Measurements from ENCODE around the gene OR52I2. TPM values are rescaled to one million over a fixed set of nuclear protein-coding genes. Genes with fewer than 3 reads are reported as not detected.

The OR52I2 gene
- polyA plus RNA-seq = not detected in 2 replicates
- not detected in 2 replicates for polyA minus RNA-seq

- Histone ChIP-seq H3K79me2 (replicated peaks; ENCODE audit: insufficient read depth, low read length) (no peaks in the 10 kb centered on the region), H3K27ac (ENCODE audit: low read length) (no peak within 1 kb of the TSS), H3K9me3 (ENCODE audit: low read length) (no peaks in the 10 kb centered on the region), H3K36me3 (ENCODE audit: insufficient read depth, low read length) (no peaks in the 10 kb centered on the region), H3F3A (ENCODE audit: insufficient read depth, low read length, poor library complexity, severe bottlenecking) (no peaks in the 10 kb centered on the region), H3K9ac (ENCODE audit: low read length) (no peak within 1 kb of the TSS), H3K4me3 (ENCODE audit: low read length) (no peak within 1 kb of the TSS), H3K4me2 (ENCODE audit: low read length) (no peak within 1 kb of the TSS), H3K27me3 (ENCODE audit: insufficient read depth, low read depth, low read length) (no peaks in the 10 kb centered on the region), H4K20me1 (ENCODE audit: insufficient read depth) (no peaks in the 10 kb centered on the region), H3K9me2 (ENCODE audit: insufficient read depth, low read length) (no peaks in the 10 kb centered on the region), H2AFZ (ENCODE audit: low read depth, low read length) (no peak within 1 kb of the TSS)
- no peak for TF ChIP-seq MXI1 (conservative IDR thresholded peaks at IDR 0.05; ENCODE audit: poor library complexity, severe bottlenecking)
- no peak for TF ChIP-seq SMC3 (conservative IDR thresholded peaks at IDR 0.05; ENCODE audit: poor library complexity)
- TF ChIP-seq REST (IDR thresholded peaks at IDR 0.05; ENCODE audit: borderline replicate concordance) = no peak
- TF ChIP-seq RAD21 (conservative IDR thresholded peaks at IDR 0.05) = no peak
- no peak for TF ChIP-seq EP300 (conservative IDR thresholded peaks at IDR 0.05; ENCODE audit: poor library complexity, severe bottlenecking)
- no peak for TF ChIP-seq EZH2 (IDR thresholded peaks at IDR 0.05; ENCODE audit: borderline replicate concordance, insufficient read depth, low read length, poor library complexity, severe bottlenecking)
- no peak for TF ChIP-seq POLR2AphosphoS5 (IDR thresholded peaks at IDR 0.05)
- no peak for TF ChIP-seq CTCF (IDR thresholded peaks at IDR 0.05; ENCODE audit: poor library complexity, severe bottlenecking)
- no peak for TF ChIP-seq TAF1 (IDR thresholded peaks at IDR 0.05; ENCODE audit: low read depth)
Observed at GRCh38 chr11:4581443-4581842, at the start of gene OR52I2. Gene OR52I2, plus strand, starts transcription at chr11:4581743.

- Histone ChIP-seq H3K36me3 (ENCODE audit: insufficient read depth, low read length) (no peaks in the 10 kb centered on the region), H3K79me2 (replicated peaks; ENCODE audit: insufficient read depth, low read length) (no peaks in the 10 kb centered on the region), H3K27me3 (ENCODE audit: insufficient read depth, low read depth, low read length) (no peaks in the 10 kb centered on the region), H3K4me3 (ENCODE audit: low read length) (no peak overlapping the region), H3K9me2 (ENCODE audit: insufficient read depth, low read length) (no peaks in the 10 kb centered on the region), H3K9me3 (ENCODE audit: low read length) (no peaks in the 10 kb centered on the region), H3K9ac (ENCODE audit: low read length) (no peak overlapping the region), H3F3A (ENCODE audit: insufficient read depth, low read length, poor library complexity, severe bottlenecking) (no peaks in the 10 kb centered on the region), H3K27ac (ENCODE audit: low read length) (no peak overlapping the region), H4K20me1 (ENCODE audit: insufficient read depth) (no peaks in the 10 kb centered on the region), H3K4me2 (ENCODE audit: low read length) (no peak overlapping the region), H2AFZ (ENCODE audit: low read depth, low read length) (no peak overlapping the region)
- TF ChIP-seq POLR2AphosphoS5 (IDR thresholded peaks at IDR 0.05) (no peak), REST (IDR thresholded peaks at IDR 0.05; ENCODE audit: borderline replicate concordance) (no peak), CTCF (IDR thresholded peaks at IDR 0.05; ENCODE audit: poor library complexity, severe bottlenecking) (peak; percentile 51), MXI1 (conservative IDR thresholded peaks at IDR 0.05; ENCODE audit: poor library complexity, severe bottlenecking) (no peak), SMC3 (conservative IDR thresholded peaks at IDR 0.05; ENCODE audit: poor library complexity) (peak; percentile 58)
Observed at GRCh38 chr11:4539603-4540219, 41.8 kb upstream of the OR52I2 start.

All from neural cell (in vitro differentiated cells).